H1 (cell line): ENCODE data around the gene TSPEAR. TPM values are rescaled to one million over a fixed set of nuclear protein-coding genes. Genes with fewer than 3 reads are reported as not detected.
A peak's percentile ranks its signal among the peaks of the same experiment; 100 is the strongest.

Experiments
- CTCF ChIA-PET: fragments of 300-600 bp; sonication (Branson Sonifier 250); formaldehyde crosslinking; loops from one replicate; lab custom pipeline; 2021; ENCODE audit not compliant: partially characterized antibody; lab: Charles Lee
- POLR2A ChIA-PET: fragments of 300-600 bp; sonication (Branson Sonifier 250); formaldehyde crosslinking; loops from one replicate; lab custom pipeline; 2021; ENCODE audit warnings: inconsistent platforms; ENCODE audit not compliant: partially characterized antibody; lab: Charles Lee
- DNase-seq, 2 experiments: peaks; one replicate each; pipeline versions ENCODE4 v3.0.0 to v3.0.0-alpha.2; 2010 to 2022; ENCODE audit warnings: low spot score in 2 of 2, low read depth in 1 of 2, mixed read lengths in 1 of 2
- FAIRE-seq: peaks from 2 replicates; lab custom pipeline; 2011; peaks lifted over from hg19 to GRCh38; lab: Jason Lieb, UNC
- H2AFZ ChIP-seq: 2 replicates; pipeline ENCODE4 v1.8.1; 2012; ENCODE audit warnings: low read length, inconsistent platforms
- H2AK5ac ChIP-seq: 2 replicates; pipeline ENCODE4 v1.6.1; 2013; ENCODE audit warnings: low read depth, low read length
- H2BK120ac ChIP-seq: replicated peaks from 2 replicates; pipeline ENCODE3; 2013; ENCODE audit warnings: low read depth, low read length, inconsistent platforms
- H2BK12ac ChIP-seq: 2 replicates; pipeline ENCODE4 v1.6.1; 2013; ENCODE audit warnings: low read depth, low read length
- H2BK15ac ChIP-seq: 2 replicates; pipeline ENCODE4 v1.6.1; 2013; ENCODE audit warnings: low read length
- H2BK20ac ChIP-seq: 2 replicates; pipeline ENCODE4 v1.6.1; 2013; ENCODE audit warnings: low read length
- H2BK5ac ChIP-seq: 2 replicates; pipeline ENCODE4 v1.6.1; 2013; ENCODE audit warnings: low read depth, low read length
- H3K14ac ChIP-seq: 2 replicates; pipeline ENCODE4 v1.6.1; 2013; ENCODE audit warnings: inconsistent platforms; ENCODE audit not compliant: insufficient read length
- H3K18ac ChIP-seq: 2 replicates; pipeline ENCODE4 v1.6.1; 2013; ENCODE audit warnings: low read length; ENCODE audit errors: extremely low read depth
- H3K23ac ChIP-seq: 2 replicates; pipeline ENCODE4 v1.6.1; 2013; ENCODE audit warnings: inconsistent platforms; ENCODE audit not compliant: insufficient read length
- H3K23me2 ChIP-seq: 2 replicates; pipeline ENCODE4 v1.6.1; 2013; ENCODE audit warnings: low read depth, low read length
- H3K27ac ChIP-seq: 2 replicates; pipeline ENCODE4 v1.6.1; 2011; ENCODE audit warnings: low read depth, low read length, inconsistent platforms
- H3K27me3 ChIP-seq, 4 experiments: replicated peaks in 1 of 4; 1 replicate in 1 of 4; 2 replicates in 3 of 4; pipeline versions ENCODE4 v1.6.1 to v1.8.1; 2011 to 2013; ENCODE audit warnings: low read length in 3 of 4, mild to moderate bottlenecking in 3 of 4, inconsistent platforms in 2 of 4, mixed read lengths in 2 of 4, moderate library complexity in 1 of 4; ENCODE audit not compliant: control insufficient read depth in 3 of 4, insufficient read depth in 3 of 4; ENCODE audit errors: extremely low read depth in 1 of 4
- H3K36me3 ChIP-seq, 4 experiments: 2 replicates each; pipeline versions ENCODE4 v1.6.1 to v1.8.1; 2011 to 2013; ENCODE audit warnings: mild to moderate bottlenecking in 4 of 4, low read length in 3 of 4, moderate library complexity in 2 of 4, control low read depth in 1 of 4, inconsistent platforms in 1 of 4; ENCODE audit not compliant: insufficient read depth in 4 of 4, control insufficient read depth in 2 of 4
- H3K4ac ChIP-seq: replicated peaks from 2 replicates; pipeline ENCODE3; 2013; ENCODE audit warnings: low read length, low read depth, mixed read lengths, inconsistent platforms; ENCODE audit not compliant: insufficient read length
- H3K4me1 ChIP-seq, 4 experiments: replicated peaks in 1 of 4; 1 replicate in 1 of 4; 2 replicates in 3 of 4; pipeline versions ENCODE4 v1.6.1 to v1.8.1; 2011 to 2013; ENCODE audit warnings: low read length in 3 of 4, inconsistent platforms in 2 of 4, mixed read lengths in 1 of 4; ENCODE audit not compliant: insufficient read depth in 4 of 4, control insufficient read depth in 3 of 4
- H3K4me2 ChIP-seq, 2 experiments: 2 replicates each; pipeline versions ENCODE4 v1.6.1 to v1.8.1; 2011 to 2013; ENCODE audit warnings: low read depth in 2 of 2, low read length in 2 of 2, control low read depth in 1 of 2, inconsistent platforms in 1 of 2, mild to moderate bottlenecking in 1 of 2; ENCODE audit not compliant: insufficient read depth in 1 of 2
- H3K4me3 ChIP-seq, 4 experiments: fragments of 200-600, 300-600 bp in 1 of 4; sonication (generic), shearing (Covaris generic), sonication (Bioruptor Twin) in 1 of 4; 2 replicates each; pipeline versions ENCODE4 v1.5.1 to v1.8.1; 2011 to 2016; ENCODE audit warnings: low read length in 4 of 4, low read depth in 3 of 4, control low read depth in 2 of 4, inconsistent platforms in 2 of 4, mild to moderate bottlenecking in 2 of 4, mixed read lengths in 1 of 4, moderate library complexity in 1 of 4; ENCODE audit not compliant: insufficient read depth in 2 of 4; ENCODE audit errors: extremely low read depth in 1 of 4
- H3K56ac ChIP-seq: replicated peaks from 2 replicates; pipeline ENCODE3; 2013; ENCODE audit warnings: low read depth, mild to moderate bottlenecking, mixed read lengths, low read length, inconsistent platforms; ENCODE audit not compliant: insufficient read length
- H3K79me1 ChIP-seq: 2 replicates; pipeline ENCODE4 v1.6.1; 2013; ENCODE audit warnings: low read depth, low read length, control low read depth
- H3K79me2 ChIP-seq, 2 experiments: 2 replicates each; pipeline versions ENCODE4 v1.6.1 to v1.8.1; 2012 to 2013; ENCODE audit warnings: low read length in 2 of 2, mild to moderate bottlenecking in 2 of 2, inconsistent platforms in 1 of 2; ENCODE audit not compliant: insufficient read depth in 2 of 2, control insufficient read depth in 1 of 2
- H3K9ac ChIP-seq, 4 experiments: replicated peaks in 1 of 4; 1 replicate in 1 of 4; 2 replicates in 3 of 4; pipeline versions ENCODE4 v1.6.1 to v1.8.1; 2011 to 2013; ENCODE audit warnings: low read depth in 3 of 4, low read length in 3 of 4, control low read depth in 2 of 4, mild to moderate bottlenecking in 2 of 4, moderate library complexity in 2 of 4, inconsistent platforms in 1 of 4; ENCODE audit errors: extremely low read depth in 1 of 4
- H3K9me3 ChIP-seq, 2 experiments: 2 replicates each; pipeline versions ENCODE4 v1.6.1 to v1.8.1; 2012 to 2013; ENCODE audit warnings: mild to moderate bottlenecking in 2 of 2, moderate library complexity in 2 of 2, control low read depth in 1 of 2, inconsistent platforms in 1 of 2, low read depth in 1 of 2, low read length in 1 of 2, mixed read lengths in 1 of 2; ENCODE audit not compliant: insufficient read depth in 2 of 2
- H4K20me1 ChIP-seq, 2 experiments: replicated peaks in 1 of 2; 2 replicates each; pipeline versions ENCODE3 to v1.8.1; 2011 to 2013; ENCODE audit warnings: inconsistent platforms in 2 of 2, low read length in 2 of 2, mild to moderate bottlenecking in 1 of 2; ENCODE audit not compliant: insufficient read depth in 2 of 2, control insufficient read depth in 1 of 2
- H4K5ac ChIP-seq: 2 replicates; pipeline ENCODE4 v1.6.1; 2013; ENCODE audit warnings: low read length, low read depth, mixed read lengths, inconsistent platforms; ENCODE audit not compliant: insufficient read length
- H4K8ac ChIP-seq: 2 replicates; pipeline ENCODE4 v1.8.0; 2013; ENCODE audit warnings: mild to moderate bottlenecking, moderate library complexity, low read length, inconsistent platforms; ENCODE audit not compliant: insufficient read depth; ENCODE audit errors: extremely low read depth
- H4K91ac ChIP-seq: replicated peaks from 2 replicates; pipeline ENCODE3; 2013; ENCODE audit warnings: low read length, mixed read lengths, inconsistent platforms; ENCODE audit not compliant: insufficient read length
- CHD2 ChIP-seq: IDR thresholded peaks from 2 replicates; pipeline ENCODE4 v1.6.1; 2012; ENCODE audit warnings: low read length, improper control_type of control experiment
- RNF2 ChIP-seq: fragments of 200-900, 300-1000 bp; sonication (generic); IDR thresholded peaks from 2 replicates; pipeline ENCODE4 v1.7.1; 2016; ENCODE audit warnings: borderline replicate concordance, low read depth, mild to moderate bottlenecking, antibody characterized with exemption, low read length; ENCODE audit not compliant: poor library complexity, severe bottlenecking; ENCODE audit errors: missing control alignments
- SP4 ChIP-seq: IDR thresholded peaks from 2 replicates; pipeline ENCODE4 v1.6.1; 2012; ENCODE audit warnings: low read length, inconsistent platforms
- TCF12 ChIP-seq: IDR thresholded peaks from 2 replicates; pipeline ENCODE4 v1.6.1; 2011; ENCODE audit warnings: low read depth, mild to moderate bottlenecking, low read length
- WGBS, 2 experiments: shearing (Covaris generic) in 1 of 2; methylation state at CpG; one replicate each; pipeline versions ENCODE4 v1.1.6 to v1.1.7; 2013 to 2015; ENCODE audit warnings: low lambda C conversion rate in 2 of 2, mixed read lengths in 2 of 2, inconsistent platforms in 1 of 2, low coverage in 1 of 2, missing lambda C conversion rate in 1 of 2; ENCODE audit not compliant: insufficient replicate concordance in 2 of 2, insufficient coverage in 1 of 2, insufficient read length in 1 of 2; ENCODE audit errors: extremely low coverage in 1 of 2, missing lambda C conversion rate in 1 of 2; 5-methylcytosine and 5-hydroxymethylcytosine counted together
- polyA plus RNA-seq, 7 experiments: library from polyadenylated mRNA; depleted of rRNA in 3 of 7; stranded (reverse) in 5 of 7; unstranded in 2 of 7; fragments of >200 nt in 5 of 7; fragments of 200-250 nt in 2 of 7; gene quantifications; 1 replicate in 5 of 7; 2 replicates in 1 of 7; 4 replicates in 1 of 7; pipeline versions ENCODE4 v1.2.1 to v1.2.3, GENCODE V29; 2011 to 2013; ENCODE audit warnings: missing spikeins in 2 of 7, mixed read lengths in 2 of 7
- total RNA-seq: library from RNA; stranded (reverse); fragmentation: NEBNext Ultra II Directional; extraction: Animal tissue kit (Norgen Biotek cat#: 25700); gene quantifications from 2 replicates; pipeline ENCODE4 v1.2.1, GENCODE V29; 2021

The TSPEAR gene
- total and polyA plus RNA-seq, 2 of the 8 experiments (the other 6 are each of a cell fraction or from before 2014, with no cell fraction given), result 0.58 to 0.89 TPM

DNA sequence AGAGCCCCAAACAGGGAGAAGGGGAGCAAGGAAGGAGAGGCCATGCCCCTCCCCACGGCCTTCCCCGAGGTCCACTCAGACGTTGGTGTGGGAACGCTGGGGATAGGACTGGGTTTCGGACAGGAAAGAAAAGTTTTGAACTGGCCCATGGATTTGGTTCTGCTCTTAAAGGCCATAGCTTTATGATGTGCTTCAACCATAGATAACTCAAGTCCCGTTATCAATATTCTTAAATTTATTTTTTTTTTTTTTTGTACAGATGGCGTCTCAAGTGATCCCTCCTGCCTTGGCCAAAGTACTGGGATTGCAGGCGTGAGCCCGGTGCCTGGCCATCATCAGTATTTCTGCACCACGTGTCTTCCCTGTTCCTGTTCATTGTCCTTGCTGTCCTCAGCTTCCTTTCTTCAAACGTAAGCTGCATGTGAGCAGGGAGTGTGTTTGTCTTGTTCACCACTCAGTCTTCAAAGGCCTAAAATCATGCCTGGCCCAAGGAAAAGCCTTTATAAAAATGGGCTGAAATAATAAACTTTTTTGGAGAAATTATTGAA is 170.6 kb downstream of the TSPEAR start:
- Histone ChIP-seq H3K23me2 (no peaks in the 10 kb centered on the region), H3K4ac (no peak overlapping the region), H3K27ac (no peak overlapping the region), H4K5ac (no peak overlapping the region), H3K4me3 (no peak overlapping the region), H3K18ac (no peak overlapping the region), H3K4me2 (no peak overlapping the region), H4K20me1 (no peaks in the 10 kb centered on the region), H3K23ac (no peak overlapping the region), H2BK12ac (0 out of 2 replicates have a peak overlapping the region, but pooled peaks have one; percentile 60), H2BK20ac (no peak overlapping the region), H3K14ac (no peak overlapping the region), H4K91ac (no peak overlapping the region), H3K27me3 (no peaks in the 10 kb centered on the region), H3K79me2 (no peaks in the 10 kb centered on the region), H3K9ac (no peak overlapping the region), H2BK5ac (0 out of 2 replicates have a peak overlapping the region, but pooled peaks have one; percentile 52), H3K79me1 (no peaks in the 10 kb centered on the region), H3K36me3 (no peaks in the 10 kb centered on the region), H3K56ac (no peak overlapping the region), H3K4me1 (peaks cover 0 to 2% (median 0%) of the 10 kb centered on the region in 4 experiments; a peak in 1 of 7 replicates), H2AK5ac (peak overlapping the region; percentile 75; the same call in 1 of the 2 replicates), H4K8ac (no peak overlapping the region), H2BK15ac (no peak overlapping the region), H3K9me3 (peaks cover 3 to 4% of the 10 kb centered on the region in 2 experiments; a peak in 1 of 4 replicates), H2BK120ac (no peak overlapping the region), H2AFZ (no peak overlapping the region)
- DNase-seq, result no peak
- FAIRE-seq, result no peak
- POLR2A ChIA-PET, result interaction anchor here (1.2 kb wide), 1 partner anchor 11 kb away, joined by 3 read pairs; no protein-coding TSS in a partner anchor
- CTCF ChIA-PET, result interaction anchor here (0.6 to 1.1 kb wide), 6 partner anchors 9 to 40 kb away, joined by 3 to 8 read pairs (median 3); no protein-coding TSS in a partner anchor
- WGBS, 2 experiments, result 85% methylated on average over 11 of the region's 11 CpGs; no CpG with 5 or more reads in 1 of the 2 experiments
- TF ChIP-seq CHD2, result no peak
- no peak for TF ChIP-seq TCF12
- TF ChIP-seq SP4, result no peak
- no peak for TF ChIP-seq RNF2
